ENCODE measurements around the gene VPS37B. TPM values are rescaled to one million over a fixed set of nuclear protein-coding genes. Genes with fewer than 3 reads are reported as not detected.

VPS37B gene
- total RNA-seq, 1 donor from 2014 or later, result 13.8 TPM

GRCh38 chr12:122860040-122860853, 35.7 kb downstream of the VPS37B start:
- Mint-ChIP-seq H3K36me3 (ENCODE audit: low read depth, unreplicated experiment) (peaks cover 15% of the 10 kb centered on the region), H3K27me3 (ENCODE audit: unreplicated experiment) (peaks cover 3% of the 10 kb centered on the region), H3K4me3 (ENCODE audit: unreplicated experiment) (no peak overlapping the region), H3K9me3 (ENCODE audit: unreplicated experiment) (no peaks in the 10 kb centered on the region), H3K27ac (ENCODE audit: unreplicated experiment) (no peak overlapping the region), H3K4me1 (ENCODE audit: unreplicated experiment) (no peaks in the 10 kb centered on the region)
- peak; percentile 84 for DNase-seq (ENCODE audit: low spot score)
- peak; percentile 93 for TF ChIP-seq CTCF (IDR thresholded peaks at IDR 0.05; ENCODE audit: unreplicated experiment)

- Mint-ChIP-seq H3K27me3 (ENCODE audit: unreplicated experiment) (peaks cover 3% of the 10 kb centered on the region), H3K36me3 (ENCODE audit: low read depth, unreplicated experiment) (peaks cover 14% of the 10 kb centered on the region), H3K4me3 (ENCODE audit: unreplicated experiment) (no peak overlapping the region), H3K9me3 (ENCODE audit: unreplicated experiment) (no peaks in the 10 kb centered on the region), H3K4me1 (ENCODE audit: unreplicated experiment) (no peaks in the 10 kb centered on the region), H3K27ac (ENCODE audit: unreplicated experiment) (no peak overlapping the region)
- no peak for DNase-seq (ENCODE audit: low spot score)
- TF ChIP-seq CTCF (IDR thresholded peaks at IDR 0.05; ENCODE audit: unreplicated experiment), result no peak
Observed at GRCh38 chr12:122859303-122860039, 36.5 kb downstream of the VPS37B start.

DNA sequence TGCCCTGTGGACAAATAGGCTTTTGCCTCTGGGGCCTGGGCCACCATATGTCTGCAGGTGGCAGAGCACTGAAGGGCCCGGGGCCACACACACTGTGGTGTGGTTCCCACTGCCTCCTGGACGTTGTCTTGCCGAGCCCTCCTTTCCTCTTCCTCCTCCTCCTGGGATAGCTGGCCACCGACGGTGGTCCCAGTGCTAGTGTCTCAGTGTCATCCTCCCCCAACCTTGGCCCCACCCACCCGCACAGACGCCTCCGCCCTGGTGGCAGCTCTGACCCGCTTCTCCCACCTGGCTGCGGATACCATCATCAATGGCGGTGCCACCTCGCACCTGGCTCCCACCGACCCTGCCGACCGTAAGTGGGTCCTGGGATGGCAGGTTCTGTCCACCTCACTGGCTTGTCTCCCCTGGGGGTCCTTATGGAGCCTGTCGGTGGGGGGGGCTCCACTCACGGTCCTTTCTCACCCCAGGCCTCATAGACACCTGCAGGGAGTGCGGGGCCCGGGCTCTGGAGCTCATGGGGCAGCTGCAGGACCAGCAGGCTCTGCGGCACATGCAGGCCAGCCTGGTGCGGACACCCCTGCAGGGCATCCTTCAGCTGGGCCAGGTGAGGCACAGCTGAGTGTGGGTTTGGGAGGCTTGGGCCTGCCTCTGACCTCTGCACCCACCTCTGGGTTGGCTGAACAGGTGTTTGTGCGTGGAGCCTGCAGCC, 37.2 kb downstream of the VPS37B start:
- H3K27ac Mint-ChIP-seq (ENCODE audit: unreplicated experiment), result no peak overlapping the region
- peaks cover 3% of the 10 kb centered on the region for H3K27me3 Mint-ChIP-seq (ENCODE audit: unreplicated experiment)

GRCh38 chr12:122858171-122858570, 37.8 kb downstream of the VPS37B start:
- Mint-ChIP-seq H3K27ac (ENCODE audit: unreplicated experiment) (no peak overlapping the region), H3K9me3 (ENCODE audit: unreplicated experiment) (no peaks in the 10 kb centered on the region), H3K4me1 (ENCODE audit: unreplicated experiment) (no peaks in the 10 kb centered on the region), H3K27me3 (ENCODE audit: unreplicated experiment) (peaks cover 3% of the 10 kb centered on the region), H3K36me3 (ENCODE audit: low read depth, unreplicated experiment) (peaks cover 14% of the 10 kb centered on the region), H3K4me3 (ENCODE audit: unreplicated experiment) (no peak overlapping the region)
- no peak for TF ChIP-seq CTCF (IDR thresholded peaks at IDR 0.05; ENCODE audit: unreplicated experiment)
- DNase-seq (ENCODE audit: low spot score), result no peak

More for the DNA sequence above, 37.2 kb downstream of the VPS37B start:
- TF ChIP-seq CTCF (IDR thresholded peaks at IDR 0.05; ENCODE audit: unreplicated experiment), result no peak
- Mint-ChIP-seq H3K4me3 (ENCODE audit: unreplicated experiment) (no peak overlapping the region), H3K36me3 (ENCODE audit: low read depth, unreplicated experiment) (peaks cover 15% of the 10 kb centered on the region), H3K4me1 (ENCODE audit: unreplicated experiment) (no peaks in the 10 kb centered on the region), H3K9me3 (ENCODE audit: unreplicated experiment) (no peaks in the 10 kb centered on the region)
- no peak for DNase-seq (ENCODE audit: low spot score)
